Thymus (tissue), 11 donors: ENCODE data around the gene BOC. TPM values are rescaled to one million over a fixed set of nuclear protein-coding genes. Genes with fewer than 3 reads are reported as not detected.

Experiments used
- DNase-seq, 9 donors: peaks; one replicate each; pipeline ENCODE4 v3.0.0-alpha.2; 2013; ENCODE audit warnings: low spot score in 9 of 9, low read depth in 6 of 9, missing footprints in 1 of 9
- H3K27ac ChIP-seq, 2 donors: one replicate each; pipeline ENCODE4 v1.5.1; 2013; ENCODE audit warnings: control low read depth in 1 of 2, low read depth in 1 of 2, low read length in 1 of 2, mild to moderate bottlenecking in 1 of 2, moderate library complexity in 1 of 2
- H3K27me3 ChIP-seq, 2 donors: one replicate each; pipeline ENCODE4 v1.5.1; 2013; ENCODE audit warnings: low read length in 1 of 2; ENCODE audit not compliant: control insufficient read depth in 2 of 2, insufficient read depth in 1 of 2
- H3K36me3 ChIP-seq, 2 donors: one replicate each; pipeline ENCODE4 v1.5.1; 2013; ENCODE audit warnings: low read length in 1 of 2, mild to moderate bottlenecking in 1 of 2, moderate library complexity in 1 of 2; ENCODE audit not compliant: control insufficient read depth in 2 of 2, insufficient read depth in 2 of 2
- H3K4me1 ChIP-seq, 2 donors: one replicate each; pipeline ENCODE4 v1.5.1; 2013; ENCODE audit warnings: low read length in 2 of 2; ENCODE audit not compliant: control insufficient read depth in 2 of 2, insufficient read depth in 2 of 2
- H3K4me3 ChIP-seq, 2 donors: one replicate each; pipeline ENCODE4 v1.5.1; 2013; ENCODE audit warnings: low read length in 2 of 2, control low read depth in 1 of 2, mild to moderate bottlenecking in 1 of 2
- H3K9me3 ChIP-seq, 2 donors: one replicate each; pipeline ENCODE4 v1.5.1; 2013; ENCODE audit warnings: low read length in 1 of 2, mild to moderate bottlenecking in 1 of 2; ENCODE audit not compliant: control insufficient read depth in 2 of 2, insufficient read depth in 1 of 2
- WGBS: extraction: QIAGEN DNeasy Blood & Tissue Kit; methylation state at CpG from one replicate; pipeline ENCODE4 v1.1.7; 2013; 5-methylcytosine and 5-hydroxymethylcytosine counted together
- polyA plus RNA-seq: library from polyadenylated mRNA; stranded (reverse); fragments of 200-250 nt; gene quantifications from one replicate; pipeline ENCODE4 v1.2.3, GENCODE V29; 2013
- total RNA-seq: library from RNA; stranded (reverse); fragments of 120-200 nt; gene quantifications from one replicate; pipeline ENCODE4 v1.2.4, GENCODE V29; 2013
- donor health status: healthy.

The BOC gene
- total and polyA plus RNA-seq, 2 donors: 5.5 to 5.7 TPM

- no peaks in the 10 kb centered on the region for H3K9me3 ChIP-seq
- no peak overlapping the region for H3K4me3 ChIP-seq
- H3K36me3 ChIP-seq: no peaks in the 10 kb centered on the region
- no peak overlapping the region for H3K27ac ChIP-seq
- DNase-seq: no peak
- peaks cover 9 to 10% of the 10 kb centered on the region in 2 donors for H3K4me1 ChIP-seq
- H3K27me3 ChIP-seq: no peaks in the 10 kb centered on the region
- 78% methylated on average over 3 of the region's 3 CpGs for WGBS
Measured at GRCh38 chr3:113240841-113241240, 29.5 kb downstream of the BOC start.

- H3K9me3 ChIP-seq: no peaks in the 10 kb centered on the region
- H3K27ac ChIP-seq: peak overlapping the region in 1 of 2 donors; percentile 8
- no peaks in the 10 kb centered on the region for H3K36me3 ChIP-seq
- 74% methylated on average over 7 of the region's 7 CpGs for WGBS
- H3K4me1 ChIP-seq: peaks cover 9 to 10% of the 10 kb centered on the region in 2 donors
- no peak overlapping the region for H3K4me3 ChIP-seq
- DNase-seq: no peak
- no peaks in the 10 kb centered on the region for H3K27me3 ChIP-seq
Measured at GRCh38 chr3:113241292-113242095, 30.1 kb downstream of the BOC start.

- H3K4me3 ChIP-seq: no peak overlapping the region
- 11% methylated on average over 7 of the region's 7 CpGs for WGBS
- DNase-seq: peak in 1 of 9 donors; percentile 14
- H3K27ac ChIP-seq: no peak overlapping the region
- H3K9me3 ChIP-seq: no peaks in the 10 kb centered on the region
- H3K4me1 ChIP-seq: peaks cover 9 to 10% of the 10 kb centered on the region in 2 donors
- H3K27me3 ChIP-seq: no peaks in the 10 kb centered on the region
- H3K36me3 ChIP-seq: no peaks in the 10 kb centered on the region
Measured at GRCh38 chr3:113242096-113242581, 30.8 kb downstream of the BOC start.

- Histone ChIP-seq H3K4me1 (peaks cover 9 to 13% of the 10 kb centered on the region in 2 donors), H3K27me3 (no peaks in the 10 kb centered on the region), H3K36me3 (no peaks in the 10 kb centered on the region), H3K27ac (no peak overlapping the region), H3K9me3 (no peaks in the 10 kb centered on the region), H3K4me3 (no peak overlapping the region)
- DNase-seq: no peak
- WGBS: 96% methylated on average over 2 of the region's 2 CpGs
Measured at GRCh38 chr3:113243071-113243470, 31.7 kb downstream of the BOC start.

GRCh38 chr3:113243846-113244245 is 32.5 kb downstream of the BOC start:
- H3K27ac ChIP-seq: no peak overlapping the region
- H3K27me3 ChIP-seq: no peaks in the 10 kb centered on the region
- H3K4me1 ChIP-seq: peaks cover 9 to 14% of the 10 kb centered on the region in 2 donors
- H3K36me3 ChIP-seq: no peaks in the 10 kb centered on the region
- DNase-seq: no peak
- WGBS: 96% methylated on average over 3 of the region's 3 CpGs
- no peak overlapping the region for H3K4me3 ChIP-seq
- no peaks in the 10 kb centered on the region for H3K9me3 ChIP-seq

- no peak for DNase-seq
- Histone ChIP-seq H3K9me3 (no peaks in the 10 kb centered on the region), H3K4me3 (no peak overlapping the region), H3K36me3 (no peaks in the 10 kb centered on the region), H3K27me3 (no peaks in the 10 kb centered on the region), H3K27ac (no peak overlapping the region), H3K4me1 (peaks cover 9 to 14% of the 10 kb centered on the region in 2 donors)
- 87% methylated on average over 5 of the region's 5 CpGs for WGBS
Measured at GRCh38 chr3:113245761-113246161, 34.4 kb downstream of the BOC start.

GRCh38 chr3:113247068-113247467 is 35.7 kb downstream of the BOC start:
- H3K4me1 ChIP-seq: peaks cover 4 to 8% of the 10 kb centered on the region in 2 donors

GRCh38 chr3:113247675-113248458 is 36.5 kb downstream of the BOC start:
- 80% methylated on average over 7 of the region's 7 CpGs for WGBS
- Histone ChIP-seq H3K27me3 (no peaks in the 10 kb centered on the region), H3K4me1 (peaks cover 0 to 4% of the 10 kb centered on the region in 2 donors), H3K4me3 (no peak overlapping the region), H3K9me3 (no peaks in the 10 kb centered on the region), H3K27ac (peak overlapping the region in 1 of 2 donors; percentile 42), H3K36me3 (no peaks in the 10 kb centered on the region)
- no peak for DNase-seq

More at GRCh38 chr3:113247068-113247467, 35.7 kb downstream of the BOC start:
- Histone ChIP-seq H3K36me3 (no peaks in the 10 kb centered on the region), H3K9me3 (no peaks in the 10 kb centered on the region), H3K27me3 (no peaks in the 10 kb centered on the region), H3K4me3 (no peak overlapping the region), H3K27ac (no peak overlapping the region)
- DNase-seq: no peak

- Histone ChIP-seq H3K36me3 (no peaks in the 10 kb centered on the region), H3K27me3 (no peaks in the 10 kb centered on the region), H3K27ac (no peak overlapping the region), H3K4me1 (peaks cover 0 to 4% of the 10 kb centered on the region in 2 donors), H3K4me3 (no peak overlapping the region), H3K9me3 (no peaks in the 10 kb centered on the region)
- no peak for DNase-seq
- 92% methylated on average over 3 of the region's 3 CpGs for WGBS
Measured at GRCh38 chr3:113249111-113249510, 37.8 kb downstream of the BOC start.
